GM18526 (cell line): ENCODE data around the gene DEFB115.

Experiments
- POLR2A ChIP-seq: IDR thresholded peaks from 3 replicates; pipeline ENCODE4 v1.6.1; 2011; ENCODE audit not compliant: insufficient read length; ENCODE audit errors: extremely low read depth

Gene DEFB115, protein sequence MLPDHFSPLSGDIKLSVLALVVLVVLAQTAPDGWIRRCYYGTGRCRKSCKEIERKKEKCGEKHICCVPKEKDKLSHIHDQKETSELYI

DNA sequence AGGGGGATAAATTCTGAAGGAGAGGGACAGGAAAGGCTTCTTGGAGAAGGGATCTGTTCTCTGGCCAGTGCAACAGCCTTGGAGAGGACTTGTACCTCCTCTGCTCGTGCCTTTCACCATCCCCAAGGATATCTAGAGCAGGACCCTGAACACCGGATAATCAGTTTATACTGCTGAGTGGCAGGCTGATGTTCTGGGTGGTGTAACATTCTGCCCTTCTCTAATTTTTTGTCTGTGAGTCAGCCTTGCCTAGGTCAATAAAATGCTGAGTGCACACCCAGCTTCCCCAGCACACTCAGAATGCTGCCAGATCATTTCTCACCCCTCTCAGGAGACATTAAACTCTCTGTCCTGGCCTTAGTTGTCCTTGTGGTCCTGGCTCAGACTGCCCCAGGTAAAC lies at the start of gene DEFB115:
DEFB115 (plus strand) TSS at position 301 of the 400 bp plus-strand sequence; CDS start at position 301, 0 bp downstream.
- no peak for TF ChIP-seq POLR2A

DNA sequence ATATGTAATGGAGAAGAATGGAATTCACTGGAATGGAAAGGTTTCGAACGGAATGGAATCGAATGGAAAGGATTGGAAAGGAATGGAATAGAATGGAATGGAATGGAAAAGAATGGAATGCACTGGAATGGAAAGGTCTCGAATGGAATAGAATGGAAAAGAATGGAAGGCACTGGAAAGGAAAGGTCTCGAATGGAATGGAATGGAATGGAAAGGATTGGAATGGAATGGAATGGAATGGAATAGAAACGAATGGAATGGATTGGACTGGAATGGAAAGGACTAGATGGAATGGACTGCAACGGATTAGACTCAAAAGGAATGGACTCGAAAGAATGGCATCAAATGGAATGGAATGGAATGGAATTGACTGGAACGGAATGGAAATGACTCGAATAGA lies 20.5 kb upstream of the DEFB115 start:
- no peak for TF ChIP-seq POLR2A

DNA sequence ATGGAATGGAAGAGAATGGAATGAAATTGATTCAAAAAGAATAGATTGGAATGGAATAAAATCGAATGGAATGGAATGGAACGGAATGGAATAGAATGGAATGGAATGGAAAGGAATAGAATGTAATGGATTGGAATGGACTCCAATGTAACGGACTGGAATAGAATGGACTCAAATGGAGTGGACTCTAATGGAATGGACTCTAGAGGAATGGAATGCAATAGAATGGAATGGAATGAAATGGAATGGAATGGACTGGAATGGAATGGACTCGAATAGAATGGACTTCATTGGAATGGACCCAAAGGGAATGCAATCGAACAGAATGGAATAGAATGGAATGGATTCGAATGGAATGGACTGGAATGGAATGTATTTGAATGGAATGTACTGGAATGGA lies 19.7 kb upstream of the DEFB115 start:
- TF ChIP-seq POLR2A: no peak

DNA sequence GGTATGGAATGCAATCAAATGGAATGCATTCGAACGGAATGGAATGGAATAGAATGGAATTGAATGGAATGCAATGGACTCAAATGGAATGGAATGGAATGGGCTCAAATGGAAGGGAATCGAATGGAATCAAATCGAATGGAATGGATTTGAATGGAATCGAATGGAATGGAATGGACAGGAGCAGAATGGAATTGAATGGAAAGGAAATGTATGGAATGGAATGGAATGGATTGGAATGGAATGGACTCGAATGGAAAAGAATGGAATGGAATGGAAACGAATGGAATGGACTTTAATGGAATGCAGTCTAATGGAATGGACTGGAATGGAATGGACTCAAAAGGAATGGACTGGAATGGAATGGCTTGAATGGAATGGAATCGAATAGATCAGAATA lies 18.3 kb upstream of the DEFB115 start:
- TF ChIP-seq POLR2A: no peak

DNA sequence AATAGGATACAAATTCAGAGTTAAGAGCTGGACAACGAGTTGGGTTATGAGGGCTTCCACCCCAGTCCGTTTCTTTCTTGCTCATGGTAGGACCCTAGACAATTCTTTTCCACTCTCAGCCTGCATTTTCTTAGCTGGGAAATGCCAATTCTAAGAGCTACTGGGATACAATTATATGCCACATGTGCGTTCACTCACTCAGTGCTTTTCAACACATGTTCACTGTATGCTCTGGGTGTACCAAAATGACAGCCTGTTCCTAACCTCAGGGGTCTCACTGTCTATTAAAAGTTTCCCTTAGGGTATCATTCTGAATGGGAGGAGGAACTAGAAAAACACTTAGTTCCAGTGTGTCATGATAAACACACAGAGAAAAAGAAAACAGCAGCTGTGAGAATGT lies 505 bp upstream of the DEFB115 start:
- no peak for TF ChIP-seq POLR2A

DNA sequence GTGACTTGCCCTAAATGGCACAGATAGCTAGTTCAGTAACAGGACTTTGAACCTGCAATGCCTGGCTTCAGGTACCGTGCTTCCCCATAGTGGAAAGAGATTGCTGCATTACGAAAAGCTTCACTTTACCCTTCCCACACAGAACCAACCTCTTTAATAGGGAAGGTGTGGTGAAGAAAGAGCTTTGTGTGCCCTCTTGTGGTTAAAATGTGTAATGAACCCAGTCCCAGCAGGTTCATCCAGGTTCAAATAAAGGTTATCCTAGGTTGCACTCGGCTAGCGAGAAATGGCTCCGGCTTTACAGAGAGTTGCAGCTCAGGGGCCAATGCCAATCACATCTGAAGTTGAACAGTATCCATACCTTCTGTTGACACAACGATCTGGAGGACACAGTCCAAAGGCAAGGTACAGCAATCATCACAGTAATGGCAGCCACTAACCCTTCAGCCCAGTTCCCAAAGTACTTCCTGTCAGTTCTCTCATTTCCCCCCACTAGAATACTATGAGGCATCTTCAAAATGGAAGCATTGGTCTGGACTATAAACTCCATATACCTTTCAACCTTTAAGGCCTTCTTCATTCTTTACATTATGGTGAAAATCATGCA lies 3.0 kb downstream of the DEFB115 start:
- TF ChIP-seq POLR2A: no peak

DNA sequence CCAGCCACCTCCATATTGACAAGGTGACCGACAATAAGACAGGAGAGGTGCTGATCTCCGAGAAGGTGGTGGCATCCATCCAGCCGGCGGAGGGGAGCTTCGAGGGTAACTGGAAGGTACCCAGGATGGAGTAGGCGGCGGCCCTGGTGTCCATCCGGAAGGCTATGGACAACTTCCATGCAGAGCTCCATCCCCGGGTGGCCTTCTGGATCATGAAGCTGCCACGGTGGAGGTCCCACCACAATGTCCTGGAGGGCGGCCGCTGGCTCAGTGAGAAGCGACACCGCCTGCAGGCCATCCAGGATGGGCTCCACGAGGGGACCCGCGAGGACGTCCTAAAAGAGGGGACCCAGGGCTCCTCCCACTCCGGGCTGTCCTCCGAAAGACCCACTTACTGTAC lies 17.0 kb downstream of the DEFB115 start:
- no peak for TF ChIP-seq POLR2A

DNA sequence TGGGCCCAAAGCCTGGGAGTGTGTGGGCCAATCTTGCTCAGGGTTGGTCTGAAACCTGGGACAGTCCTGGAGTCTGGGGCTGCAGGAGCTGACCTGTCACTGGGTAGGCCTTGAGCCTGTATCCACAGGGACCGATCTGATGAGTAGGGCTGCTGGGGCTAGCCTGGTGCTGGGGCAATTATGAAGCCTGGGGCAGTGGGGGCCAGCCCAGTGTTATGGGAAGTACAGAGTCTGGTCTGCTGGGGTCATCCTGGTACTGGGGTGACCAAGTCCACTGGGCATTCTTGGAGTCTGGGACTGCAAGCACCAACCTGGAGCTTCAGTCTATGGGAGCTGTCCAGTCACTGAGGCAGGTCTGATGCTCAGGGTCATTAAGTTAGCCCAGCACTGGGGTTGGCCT lies 20.7 kb downstream of the DEFB115 start:
- TF ChIP-seq POLR2A: no peak

DNA sequence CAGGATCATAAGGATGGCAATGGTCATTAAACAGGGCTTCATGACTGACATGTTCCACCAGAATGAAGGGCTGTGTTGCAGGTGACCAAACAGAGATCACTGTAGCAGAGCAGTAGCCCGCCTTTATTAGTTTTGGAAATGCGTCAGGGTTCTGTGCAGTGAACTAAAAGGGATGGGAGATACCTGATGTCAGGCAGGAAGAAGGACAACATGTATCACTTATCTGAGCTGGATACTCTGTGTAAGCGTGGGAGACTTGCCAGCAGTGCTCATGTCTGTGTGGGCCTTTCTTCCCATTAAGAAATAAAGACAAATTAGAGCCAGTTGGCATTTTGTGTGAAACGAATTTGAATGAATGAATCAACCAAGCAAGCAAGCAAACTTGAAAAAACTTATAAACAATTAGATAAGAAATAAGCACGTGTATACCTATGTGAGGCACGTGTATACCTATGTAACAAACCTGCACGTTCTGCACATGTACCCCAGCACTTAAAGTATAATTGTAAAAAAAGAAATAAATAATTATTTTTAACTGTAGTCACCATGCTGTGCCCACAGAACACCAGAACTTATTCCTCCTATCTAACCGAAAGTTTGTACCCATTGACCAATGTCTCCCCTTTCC lies 51.2 kb downstream of the DEFB115 start, which contains the start of gene DEFB116:
DEFB116 (minus strand) TSS at position 51 of the 628 bp plus-strand sequence; CDS start at position 51, 0 bp downstream.
- TF ChIP-seq POLR2A: no peak
